Sigmoid colon (tissue), 7 donors: Measurements from ENCODE around the gene RNF207. TPM values are rescaled to one million over a fixed set of nuclear protein-coding genes. Genes with fewer than 3 reads are reported as not detected.

Source experiments
- DNase-seq: peaks from one replicate; pipeline ENCODE4 v3.0.0-alpha.2; 2019
- H3K27ac ChIP-seq, 4 donors: fragments of 200-600 bp; sonication (generic); one replicate each; pipeline ENCODE4 v1.5.1; 2016 to 2019; ENCODE audit warnings: mild to moderate bottlenecking in 1 of 4
- H3K27me3 ChIP-seq, 3 donors: fragments of 200-600 bp; sonication (generic); one replicate each; pipeline ENCODE4 v1.5.1; 2019; ENCODE audit warnings: mild to moderate bottlenecking in 1 of 3
- H3K36me3 ChIP-seq, 4 donors: fragments of 200-600 bp; sonication (generic); one replicate each; pipeline ENCODE4 v1.5.1; 2016 to 2019
- H3K4me1 ChIP-seq, 4 donors: fragments of 200-600 bp; sonication (generic); one replicate each; pipeline ENCODE4 v1.5.1; 2017 to 2019
- H3K4me3 ChIP-seq, 4 donors: fragments of 200-600 bp; sonication (generic); one replicate each; pipeline ENCODE4 v1.5.1; 2017 to 2019; ENCODE audit warnings: mild to moderate bottlenecking in 2 of 4, moderate library complexity in 1 of 4
- H3K9me3 ChIP-seq, 4 donors: fragments of 200-600 bp in 3 of 4; sonication (generic) in 3 of 4; one replicate each; pipeline versions ENCODE4 v1.5.1 to v1.6.1; 2013 to 2019
- EP300 ChIP-seq, 4 donors: sonication (generic); formaldehyde crosslinking; IDR thresholded peaks; one replicate each; pipeline ENCODE4 v1.6.1; 2017; ENCODE audit warnings: antibody characterized with exemption in 4 of 4
- POLR2A ChIP-seq, 2 donors: fragments of 450-650 bp; IDR thresholded peaks; one replicate each; pipeline ENCODE4 v1.6.1; 2016; ENCODE audit warnings: antibody characterized with exemption in 2 of 2, mild to moderate bottlenecking in 2 of 2, moderate library complexity in 2 of 2
- POLR2AphosphoS5 ChIP-seq, 4 donors: sonication (generic); formaldehyde crosslinking; IDR thresholded peaks; one replicate each; pipeline ENCODE4 v1.6.1; 2017; ENCODE audit warnings: antibody characterized with exemption in 4 of 4
- WGBS, 2 donors: extraction: QIAGEN DNeasy Blood & Tissue Kit; methylation state at CpG; one replicate each; pipeline ENCODE4 v1.1.7; 2013; 5-methylcytosine and 5-hydroxymethylcytosine counted together
- intact Hi-C: fragments of 100-400 bp; cut with DNase I; formaldehyde crosslinking; loops from one replicate; pipeline ENCODE4 v1.15.1; 2023
- polyA plus RNA-seq, 3 donors: library from polyadenylated mRNA; stranded (reverse); fragments of 200-250 nt; gene quantifications; one replicate each; pipeline ENCODE4 v1.2.3, GENCODE V29; 2013
- total RNA-seq, 4 donors: library from RNA; depleted of rRNA; stranded (reverse); fragments of >200 nt; gene quantifications; one replicate each; pipeline ENCODE4 v1.1.0, GENCODE V29; 2016
- TF ChIP-seq, protein P1 (sequence below), 4 experiments: fragments of 450-650 bp in 3 of 4; fragments of 200-600 bp in 1 of 4; IDR thresholded peaks; one replicate each; pipeline ENCODE4 v1.5.1; 2016 to 2019; ENCODE audit warnings: antibody characterized with exemption in 4 of 4, mild to moderate bottlenecking in 3 of 4, moderate library complexity in 2 of 4
- donor health status: healthy with polysubstance abuse.
- donor health status: Bipolar disorder and iron deficiency.
- donor health status: healthy.

RNF207 gene
- total and polyA plus RNA-seq, 7 donors = 5.3 to 24.3 (median 13.3) TPM

DNA sequence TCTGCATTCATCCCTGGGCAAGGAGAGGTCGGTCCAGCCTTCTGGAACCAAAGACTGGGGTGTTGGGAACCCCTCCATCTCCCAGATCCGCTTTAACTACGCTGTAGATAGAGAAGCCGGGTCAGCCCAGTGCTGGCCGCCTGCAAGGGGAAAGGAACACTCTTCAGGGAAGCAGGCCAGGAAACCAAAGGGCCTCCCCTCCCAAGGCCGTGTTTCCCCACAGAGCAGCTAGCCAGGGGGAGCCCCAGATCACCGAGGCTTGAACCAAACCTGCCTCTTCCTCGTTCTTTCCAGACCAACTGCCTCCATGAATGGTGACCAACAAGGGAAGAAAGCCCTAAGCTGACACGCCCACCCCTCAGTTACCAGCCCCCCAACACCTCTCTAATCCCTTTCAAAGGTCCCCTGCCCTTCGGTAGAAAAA is 24.6 kb upstream of the RNF207 start:
- WGBS, 2 donors = 10 to 22% methylated on average over 10 of the region's 10 CpGs
- intact Hi-C loops = no loop called here
- H3K27ac ChIP-seq = peak overlapping the region in 1 of 4 donors; percentile 69
- no peaks in the 10 kb centered on the region for H3K9me3 ChIP-seq
- no peak for TF ChIP-seq EP300 (IDR thresholded peaks at IDR 0.05)
- no peak for TF ChIP-seq POLR2A (IDR thresholded peaks at IDR 0.05)
- no peak for TF ChIP-seq POLR2AphosphoS5 (IDR thresholded peaks at IDR 0.05)
- TF ChIP-seq, protein P1, sequence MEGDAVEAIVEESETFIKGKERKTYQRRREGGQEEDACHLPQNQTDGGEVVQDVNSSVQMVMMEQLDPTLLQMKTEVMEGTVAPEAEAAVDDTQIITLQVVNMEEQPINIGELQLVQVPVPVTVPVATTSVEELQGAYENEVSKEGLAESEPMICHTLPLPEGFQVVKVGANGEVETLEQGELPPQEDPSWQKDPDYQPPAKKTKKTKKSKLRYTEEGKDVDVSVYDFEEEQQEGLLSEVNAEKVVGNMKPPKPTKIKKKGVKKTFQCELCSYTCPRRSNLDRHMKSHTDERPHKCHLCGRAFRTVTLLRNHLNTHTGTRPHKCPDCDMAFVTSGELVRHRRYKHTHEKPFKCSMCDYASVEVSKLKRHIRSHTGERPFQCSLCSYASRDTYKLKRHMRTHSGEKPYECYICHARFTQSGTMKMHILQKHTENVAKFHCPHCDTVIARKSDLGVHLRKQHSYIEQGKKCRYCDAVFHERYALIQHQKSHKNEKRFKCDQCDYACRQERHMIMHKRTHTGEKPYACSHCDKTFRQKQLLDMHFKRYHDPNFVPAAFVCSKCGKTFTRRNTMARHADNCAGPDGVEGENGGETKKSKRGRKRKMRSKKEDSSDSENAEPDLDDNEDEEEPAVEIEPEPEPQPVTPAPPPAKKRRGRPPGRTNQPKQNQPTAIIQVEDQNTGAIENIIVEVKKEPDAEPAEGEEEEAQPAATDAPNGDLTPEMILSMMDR (IDR thresholded peaks at IDR 0.05) = no peak
- no peak overlapping the region for H3K4me3 ChIP-seq
- H3K4me1 ChIP-seq = peaks cover 0 to 37% (median 32%) of the 10 kb centered on the region in 4 donors
- peaks cover 0 to 11% (median 8%) of the 10 kb centered on the region in 4 donors for H3K36me3 ChIP-seq
- peaks cover 21 to 48% (median 43%) of the 10 kb centered on the region in 3 donors for H3K27me3 ChIP-seq
- DNase-seq = no peak

DNA sequence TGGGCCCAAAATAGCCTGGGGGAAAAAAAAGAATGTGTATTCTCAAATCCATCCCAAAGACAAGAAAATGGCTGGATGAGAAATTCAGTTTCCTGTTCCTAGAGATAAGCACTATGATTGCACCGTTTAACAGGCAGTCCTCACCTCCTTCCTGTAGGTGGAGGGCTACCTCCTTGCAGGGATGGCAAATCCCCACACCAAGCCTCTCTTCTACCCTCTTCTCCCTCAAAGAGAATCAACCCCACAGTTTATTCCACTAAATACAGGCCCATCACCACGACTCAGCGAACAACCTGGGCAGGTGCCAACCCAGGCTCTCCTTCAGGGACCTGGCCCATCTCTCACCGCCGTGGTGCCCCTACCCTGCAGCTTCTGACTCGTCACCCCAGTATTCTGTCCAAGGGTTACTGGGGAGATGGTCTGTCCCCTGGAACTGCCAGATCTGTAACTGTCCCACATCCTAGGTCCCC is 22.4 kb upstream of the RNF207 start:
- Histone ChIP-seq H3K36me3 (peaks cover 0 to 30% (median 10%) of the 10 kb centered on the region in 4 donors), H3K27me3 (peaks cover 9 to 26% (median 21%) of the 10 kb centered on the region in 3 donors), H3K9me3 (no peaks in the 10 kb centered on the region), H3K4me3 (no peak overlapping the region), H3K4me1 (peaks cover 0 to 33% (median 30%) of the 10 kb centered on the region in 4 donors), H3K27ac (no peak overlapping the region)
- intact Hi-C loops = no loop called here
- TF ChIP-seq, protein P1 (IDR thresholded peaks at IDR 0.05) = no peak
- no peak for TF ChIP-seq POLR2A (IDR thresholded peaks at IDR 0.05)
- TF ChIP-seq EP300 (IDR thresholded peaks at IDR 0.05) = no peak
- no peak for TF ChIP-seq POLR2AphosphoS5 (IDR thresholded peaks at IDR 0.05)
- DNase-seq = no peak
- 46 to 63% methylated on average over 6 of the region's 6 CpGs for WGBS, 2 donors

DNA sequence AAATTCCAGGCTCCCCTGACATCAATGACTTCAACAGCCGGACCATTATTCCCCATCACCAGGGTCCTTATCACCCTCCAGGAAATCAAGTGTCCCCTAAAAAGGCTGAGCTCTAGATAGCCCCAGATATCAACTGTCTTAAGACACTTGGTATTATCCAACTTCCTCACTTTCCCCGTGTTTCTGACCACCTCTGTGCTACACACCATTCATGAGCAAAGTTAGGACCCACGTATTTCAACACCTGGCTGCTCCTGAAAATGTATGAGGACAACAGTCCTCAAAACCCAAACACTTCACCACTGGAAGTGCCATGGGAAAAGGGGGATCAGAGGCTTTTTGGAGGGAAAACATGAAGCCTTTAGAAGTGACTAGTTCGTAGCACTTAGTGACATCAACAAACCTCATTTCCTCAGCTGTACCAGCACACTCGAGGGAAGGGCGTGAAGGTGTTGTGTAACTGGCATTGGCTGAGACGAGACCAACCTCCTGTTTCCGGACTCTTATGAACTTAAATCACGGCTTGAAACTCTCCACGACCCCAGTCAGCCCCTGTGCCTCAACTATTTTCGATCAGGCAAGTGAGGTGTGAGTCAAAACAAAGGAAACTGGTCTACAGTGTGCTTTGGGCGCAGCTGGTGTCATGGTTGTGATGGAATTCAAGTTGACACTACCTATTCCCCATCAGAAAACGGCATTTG is 21.7 kb upstream of the RNF207 start:
- Histone ChIP-seq H3K27me3 (peaks cover 2 to 19% (median 14%) of the 10 kb centered on the region in 3 donors), H3K9me3 (no peaks in the 10 kb centered on the region), H3K4me1 (peaks cover 0 to 26% (median 24%) of the 10 kb centered on the region in 4 donors), H3K36me3 (peaks cover 0 to 37% (median 15%) of the 10 kb centered on the region in 4 donors), H3K4me3 (no peak overlapping the region), H3K27ac (peak overlapping the region in 1 of 4 donors; percentile 43)
- intact Hi-C loops = no loop called here
- 78 to 84% methylated on average over 13 of the region's 13 CpGs for WGBS, 2 donors
- TF ChIP-seq, protein P1 (IDR thresholded peaks at IDR 0.05) = no peak
- TF ChIP-seq POLR2A (IDR thresholded peaks at IDR 0.05) = no peak
- TF ChIP-seq POLR2AphosphoS5 (IDR thresholded peaks at IDR 0.05) = no peak
- no peak for TF ChIP-seq EP300 (IDR thresholded peaks at IDR 0.05)
- DNase-seq = no peak

DNA sequence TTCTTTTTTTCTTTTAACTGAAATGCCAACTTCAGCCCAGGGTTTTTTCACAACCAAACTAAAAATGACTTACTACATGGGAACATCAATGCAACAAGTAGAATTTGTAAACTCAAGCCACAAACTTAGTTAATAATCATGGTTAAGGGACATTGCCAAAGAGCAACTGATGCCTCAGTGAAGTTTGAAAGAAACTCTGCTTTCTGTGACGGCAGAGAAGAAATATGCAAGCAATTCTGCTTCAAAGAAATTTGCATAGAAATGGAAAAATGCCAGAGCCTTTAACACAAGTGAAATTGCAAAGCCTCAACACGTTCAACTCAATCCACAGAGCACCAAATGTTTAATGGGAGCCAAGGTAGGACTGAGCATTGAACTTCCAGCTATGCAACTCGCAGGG is 20.8 kb upstream of the RNF207 start:
- TF ChIP-seq POLR2A (IDR thresholded peaks at IDR 0.05) (no peak), POLR2AphosphoS5 (IDR thresholded peaks at IDR 0.05) (no peak), EP300 (IDR thresholded peaks at IDR 0.05) (no peak)
- TF ChIP-seq, protein P1 (IDR thresholded peaks at IDR 0.05) = no peak
- H3K9me3 ChIP-seq = no peaks in the 10 kb centered on the region
- H3K4me1 ChIP-seq = peaks cover 0 to 20% (median 16%) of the 10 kb centered on the region in 4 donors
- intact Hi-C loops = no loop called here
- H3K27me3 ChIP-seq = peaks cover 0 to 12% (median 8%) of the 10 kb centered on the region in 3 donors
- 78 to 81% methylated on average over 3 of the region's 3 CpGs for WGBS, 2 donors
- DNase-seq = no peak
- peaks cover 0 to 46% (median 19%) of the 10 kb centered on the region in 4 donors for H3K36me3 ChIP-seq
- H3K4me3 ChIP-seq = no peak overlapping the region
- peak overlapping the region in 1 of 4 donors; percentile 46 for H3K27ac ChIP-seq
